ENCODE measurements around the gene CTSG.

The CTSG gene, protein sequence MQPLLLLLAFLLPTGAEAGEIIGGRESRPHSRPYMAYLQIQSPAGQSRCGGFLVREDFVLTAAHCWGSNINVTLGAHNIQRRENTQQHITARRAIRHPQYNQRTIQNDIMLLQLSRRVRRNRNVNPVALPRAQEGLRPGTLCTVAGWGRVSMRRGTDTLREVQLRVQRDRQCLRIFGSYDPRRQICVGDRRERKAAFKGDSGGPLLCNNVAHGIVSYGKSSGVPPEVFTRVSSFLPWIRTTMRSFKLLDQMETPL

DNA sequence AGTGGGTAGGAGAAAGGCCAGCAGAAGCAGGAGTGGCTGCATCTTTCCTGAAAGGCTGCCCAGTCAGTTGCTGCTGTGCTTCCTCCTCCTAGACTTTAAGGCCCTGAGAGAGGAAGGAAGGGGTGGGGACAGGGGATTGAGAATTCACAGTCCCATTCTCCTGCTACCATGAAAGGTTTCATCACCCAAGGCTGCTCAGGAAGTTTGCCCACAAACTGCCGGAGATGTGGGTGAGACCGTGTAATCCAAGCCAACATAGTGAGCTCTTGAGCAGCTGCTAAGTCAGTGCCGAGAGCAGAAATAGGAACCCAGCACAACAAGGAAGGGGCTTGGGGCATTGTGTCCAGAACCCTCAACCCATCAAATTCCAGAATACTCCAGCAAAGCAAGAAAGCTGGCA, at the start of gene CTSG:
TSS of gene CTSG (minus strand) at position 69 of the 400 bp plus-strand sequence. CDS start at position 42, 27 bp downstream.
- no peak for DNase-seq (ENCODE audit: low read depth)
- H3K4me3 ChIP-seq (ENCODE audit: low read length), result no peak within 1 kb of the TSS
- TF ChIP-seq, protein P1, sequence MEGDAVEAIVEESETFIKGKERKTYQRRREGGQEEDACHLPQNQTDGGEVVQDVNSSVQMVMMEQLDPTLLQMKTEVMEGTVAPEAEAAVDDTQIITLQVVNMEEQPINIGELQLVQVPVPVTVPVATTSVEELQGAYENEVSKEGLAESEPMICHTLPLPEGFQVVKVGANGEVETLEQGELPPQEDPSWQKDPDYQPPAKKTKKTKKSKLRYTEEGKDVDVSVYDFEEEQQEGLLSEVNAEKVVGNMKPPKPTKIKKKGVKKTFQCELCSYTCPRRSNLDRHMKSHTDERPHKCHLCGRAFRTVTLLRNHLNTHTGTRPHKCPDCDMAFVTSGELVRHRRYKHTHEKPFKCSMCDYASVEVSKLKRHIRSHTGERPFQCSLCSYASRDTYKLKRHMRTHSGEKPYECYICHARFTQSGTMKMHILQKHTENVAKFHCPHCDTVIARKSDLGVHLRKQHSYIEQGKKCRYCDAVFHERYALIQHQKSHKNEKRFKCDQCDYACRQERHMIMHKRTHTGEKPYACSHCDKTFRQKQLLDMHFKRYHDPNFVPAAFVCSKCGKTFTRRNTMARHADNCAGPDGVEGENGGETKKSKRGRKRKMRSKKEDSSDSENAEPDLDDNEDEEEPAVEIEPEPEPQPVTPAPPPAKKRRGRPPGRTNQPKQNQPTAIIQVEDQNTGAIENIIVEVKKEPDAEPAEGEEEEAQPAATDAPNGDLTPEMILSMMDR (conservative IDR thresholded peaks at IDR 0.05; ENCODE audit: low read depth, low read length), result no peak

DNA sequence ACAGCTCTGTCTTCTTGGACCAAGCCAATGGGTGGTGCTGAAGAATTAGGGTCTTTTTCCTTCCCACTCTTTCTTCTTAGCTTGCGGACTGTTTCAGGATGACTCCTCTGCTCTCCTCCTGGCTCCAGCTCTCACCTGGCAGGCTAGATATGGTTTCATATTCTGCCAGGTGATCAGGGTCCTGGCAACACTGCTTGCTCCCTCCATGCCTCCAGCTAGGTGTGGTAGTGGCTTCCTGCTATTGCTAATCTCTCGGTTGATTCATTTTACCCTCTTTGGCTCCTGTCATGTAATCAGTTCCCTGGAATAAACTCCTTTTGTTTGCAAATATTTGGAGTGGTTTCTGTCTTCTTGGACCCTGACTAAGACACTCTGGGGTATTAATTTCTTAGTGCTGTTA, 37.7 kb upstream of the CTSG start:
- H3K4me3 ChIP-seq (ENCODE audit: low read length), result no peak overlapping the region
- TF ChIP-seq, protein P1 (conservative IDR thresholded peaks at IDR 0.05; ENCODE audit: low read depth, low read length), result no peak
- no peak for DNase-seq (ENCODE audit: low read depth)

DNA sequence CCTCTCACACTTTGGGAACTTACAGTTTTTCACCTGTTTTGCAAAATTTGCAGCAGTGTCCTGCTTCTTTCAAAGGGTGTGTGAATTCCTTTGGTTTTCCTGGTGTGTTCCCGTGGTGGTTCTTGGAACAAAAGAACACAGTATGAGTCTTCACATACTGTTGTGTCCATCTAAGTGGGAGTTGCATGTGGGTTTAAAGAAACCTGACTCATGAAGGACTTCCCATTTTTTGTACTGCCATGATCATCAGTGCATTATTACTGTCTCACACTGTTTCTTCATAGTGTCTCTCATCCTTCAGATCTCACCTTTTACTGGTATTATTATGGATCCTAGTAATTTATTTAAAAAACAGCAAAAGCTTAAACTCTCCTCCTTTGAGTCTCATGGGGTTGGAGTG, 37.2 kb upstream of the CTSG start:
- no peak overlapping the region for H3K4me3 ChIP-seq (ENCODE audit: low read length)
- no peak for DNase-seq (ENCODE audit: low read depth)
- TF ChIP-seq, protein P1 (conservative IDR thresholded peaks at IDR 0.05; ENCODE audit: low read depth, low read length), result no peak

DNA sequence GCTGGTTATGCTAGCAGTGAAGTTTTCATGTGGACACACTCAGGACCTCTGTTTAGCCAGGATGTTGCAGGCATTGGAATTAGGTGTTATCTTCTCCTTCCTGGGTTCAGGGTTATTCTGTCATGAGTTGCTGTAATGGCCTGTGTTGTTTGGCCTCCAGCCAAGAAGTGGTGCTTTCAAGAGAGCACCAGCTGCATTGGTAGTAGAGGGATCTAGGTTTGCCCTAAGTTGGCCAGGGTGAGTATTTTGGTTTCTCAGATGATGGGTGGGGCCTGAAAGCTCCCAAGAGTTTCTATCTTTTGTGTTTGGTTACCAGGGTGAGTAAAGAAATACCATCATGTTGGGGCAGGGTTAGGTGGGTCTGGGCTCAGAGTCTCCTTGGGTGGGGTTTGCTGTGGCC, 36.1 kb upstream of the CTSG start:
- H3K4me3 ChIP-seq (ENCODE audit: low read length), result no peak overlapping the region
- TF ChIP-seq, protein P1 (conservative IDR thresholded peaks at IDR 0.05; ENCODE audit: low read depth, low read length), result no peak
- DNase-seq (ENCODE audit: low read depth), result no peak

DNA sequence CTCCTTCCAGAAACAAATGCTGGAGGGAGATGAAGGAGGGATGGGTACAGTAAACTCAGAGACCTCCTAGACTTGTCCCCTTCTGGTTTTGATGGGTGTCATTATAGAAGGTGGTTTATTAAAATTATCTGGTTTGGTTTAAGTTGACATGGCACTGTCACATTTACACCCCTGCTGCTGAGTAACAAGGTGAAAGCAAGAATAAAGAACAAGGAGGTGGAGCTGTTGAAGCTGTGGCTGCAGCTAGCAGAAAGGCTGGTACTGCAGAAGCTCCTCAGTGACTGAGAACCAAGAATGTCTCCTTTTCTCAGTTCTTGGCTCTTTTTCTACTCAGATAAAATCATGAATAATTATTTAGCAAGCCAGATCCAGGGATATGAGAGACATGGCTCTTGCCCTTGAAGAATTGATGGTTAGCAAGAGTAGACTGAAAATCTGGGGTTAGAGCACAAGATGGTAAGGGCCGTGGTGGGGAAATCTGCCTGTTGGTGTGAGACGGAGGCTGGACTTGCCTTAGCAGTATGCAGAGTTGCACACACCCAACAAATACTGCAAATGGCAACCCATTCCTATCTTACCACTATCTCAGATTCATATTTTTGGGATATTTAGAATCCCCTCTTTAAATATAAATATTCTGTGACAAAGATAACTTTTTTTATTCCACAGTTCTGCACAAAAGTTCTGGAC, 33.8 kb upstream of the CTSG start, which contains the start of gene GZMH:
TSS of gene GZMH (minus strand) at position 31 of the 690 bp plus-strand sequence. CDS start 72 bp downstream, outside the sequence.
- no peak for DNase-seq (ENCODE audit: low read depth)
- H3K4me3 ChIP-seq (ENCODE audit: low read length), result no peak within 1 kb of the TSS
- TF ChIP-seq, protein P1 (conservative IDR thresholded peaks at IDR 0.05; ENCODE audit: low read depth, low read length), result no peak

DNA sequence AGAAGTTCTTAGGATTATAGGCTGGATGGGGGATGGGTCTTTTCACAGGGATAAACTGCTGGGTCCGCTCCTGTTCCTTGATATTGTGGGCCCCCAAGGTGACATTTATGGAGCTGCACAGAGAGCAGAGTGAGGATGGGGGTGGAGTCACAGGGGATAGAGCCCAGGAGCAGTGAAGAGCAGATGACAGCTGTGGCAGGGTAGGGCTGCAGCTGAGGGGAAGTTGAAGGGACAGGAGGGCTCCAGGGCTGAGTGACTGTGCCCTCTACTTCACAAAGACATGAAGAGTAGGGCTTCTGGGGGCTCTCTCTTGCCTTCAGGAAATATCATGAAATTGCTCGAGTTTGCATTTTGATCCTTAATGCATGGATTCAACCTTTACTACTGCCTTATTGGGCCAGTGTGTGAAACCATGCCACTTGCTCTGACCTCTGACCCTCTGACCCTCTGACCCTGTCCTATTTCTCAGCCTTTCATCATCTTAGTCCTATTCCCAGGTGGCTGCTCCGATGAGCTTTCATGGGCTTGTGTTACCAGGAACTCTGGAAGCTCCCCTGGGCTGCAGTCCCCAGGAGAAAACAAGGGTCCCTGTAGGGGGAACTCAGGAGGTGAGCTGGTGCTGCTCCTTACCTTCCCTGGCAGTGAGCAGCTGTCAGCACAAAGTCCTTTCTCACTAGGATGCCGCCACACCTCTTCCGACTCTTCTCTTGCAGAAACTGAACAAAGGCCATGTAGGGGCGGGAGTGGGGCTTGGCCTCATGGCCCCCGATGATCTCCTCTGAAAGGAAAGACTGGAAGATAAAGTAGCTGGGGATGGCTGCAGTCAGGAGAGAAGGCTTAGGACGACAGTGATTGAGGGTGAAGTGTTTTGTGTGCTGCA, 31.8 kb upstream of the CTSG start:
- H3K4me3 ChIP-seq (ENCODE audit: low read length), result no peak overlapping the region
- no peak for DNase-seq (ENCODE audit: low read depth)
- TF ChIP-seq, protein P1 (conservative IDR thresholded peaks at IDR 0.05; ENCODE audit: low read depth, low read length), result no peak

Measured in retinal pigment epithelial cell (primary cell).